Coronary artery (tissue), 2 donors: ENCODE results near the gene MOGAT1.

Experiments used
- DNase-seq: peaks from one replicate; pipeline ENCODE4 v3.0.0-alpha.2; 2017; ENCODE audit warnings: low spot score
- H3K27ac ChIP-seq, 2 donors: fragments of 200-600 bp; sonication (generic); one replicate each; pipeline ENCODE4 v1.5.1; 2016 to 2019
- H3K4me3 ChIP-seq: fragments of 200-600 bp; sonication (generic); 2 replicates; pipeline ENCODE4 v1.5.1; 2016; ENCODE audit warnings: mild to moderate bottlenecking, moderate library complexity
- CTCF ChIP-seq: fragments of 200-600 bp; sonication (generic); IDR thresholded peaks from one replicate; pipeline ENCODE4 v1.5.1; 2019; ENCODE audit warnings: antibody characterized with exemption

The MOGAT1 gene

GRCh38 chr2:222671259-222672067 lies at the start of gene MOGAT1:
Gene MOGAT1 (plus strand): TSS chr2:222671658. CDS start chr2:222671786, 128 bp downstream.
- H3K4me3 ChIP-seq = peak within 1 kb of the TSS; percentile 76
- H3K27ac ChIP-seq = no peak within 1 kb of the TSS
- TF ChIP-seq CTCF = no peak
- no peak for DNase-seq

- H3K4me3 ChIP-seq = no peak overlapping the region
- TF ChIP-seq CTCF = no peak
- no peak overlapping the region for H3K27ac ChIP-seq
- DNase-seq = no peak
Observed at GRCh38 chr2:222621893-222622292, 49.6 kb upstream of the MOGAT1 start.

- TF ChIP-seq CTCF = no peak
- DNase-seq = no peak
- Histone ChIP-seq H3K27ac (no peak overlapping the region), H3K4me3 (no peak overlapping the region)
Observed at GRCh38 chr2:222622910-222623309, 48.5 kb upstream of the MOGAT1 start.

- TF ChIP-seq CTCF = no peak
- Histone ChIP-seq H3K4me3 (no peak overlapping the region), H3K27ac (no peak overlapping the region)
- DNase-seq = no peak
Observed at GRCh38 chr2:222623756-222624309, 47.6 kb upstream of the MOGAT1 start.

- Histone ChIP-seq H3K4me3 (no peak overlapping the region), H3K27ac (no peak overlapping the region)
- DNase-seq = no peak
- no peak for TF ChIP-seq CTCF
Observed at GRCh38 chr2:222627764-222628163, 43.7 kb upstream of the MOGAT1 start.

GRCh38 chr2:222635295-222635694 lies 36.2 kb upstream of the MOGAT1 start:
- Histone ChIP-seq H3K27ac (no peak overlapping the region), H3K4me3 (no peak overlapping the region)
- no peak for TF ChIP-seq CTCF
- DNase-seq = no peak

- TF ChIP-seq CTCF = no peak
- Histone ChIP-seq H3K27ac (no peak overlapping the region), H3K4me3 (no peak overlapping the region)
- no peak for DNase-seq
Observed at GRCh38 chr2:222637067-222637466, 34.4 kb upstream of the MOGAT1 start.
